GM06990 (cell line): Measurements from ENCODE around the gene NCR3LG1.

Experiments
- DNase-seq: peaks from one replicate; pipeline ENCODE4 v3.0.0-alpha.2; 2011; ENCODE audit not compliant: insufficient read length; ENCODE audit errors: extremely low read depth
- H3K27me3 ChIP-seq: replicated peaks from 2 replicates; pipeline ENCODE4 v1.6.0; 2011; ENCODE audit warnings: low read length; ENCODE audit not compliant: control insufficient read depth, insufficient read depth
- H3K36me3 ChIP-seq: 2 replicates; pipeline ENCODE4 v1.5.1; 2011; ENCODE audit warnings: low read length; ENCODE audit not compliant: control insufficient read depth, insufficient read depth
- H3K4me3 ChIP-seq: replicated peaks from 2 replicates; pipeline ENCODE4 v1.5.1; 2011; ENCODE audit warnings: low read depth, mild to moderate bottlenecking, control low read depth, low read length
- CTCF ChIP-seq: IDR thresholded peaks from 2 replicates; pipeline ENCODE4 v1.5.1; 2011; ENCODE audit warnings: low read length, control low read depth, mild to moderate bottlenecking, inconsistent platforms; ENCODE audit not compliant: insufficient read depth, poor library complexity, severe bottlenecking

NCR3LG1 gene

GRCh38 chr11:17410606-17411379 is 59.2 kb downstream of the NCR3LG1 start:
- H3K27me3 ChIP-seq: no peaks in the 10 kb centered on the region; the same call in 1 of the 2 replicates

GRCh38 chr11:17411418-17411817 is 59.8 kb downstream of the NCR3LG1 start:
- DNase-seq: no peak
- no peak overlapping the region for H3K4me3 ChIP-seq
- TF ChIP-seq CTCF: no peak
- H3K36me3 ChIP-seq: no peaks in the 10 kb centered on the region
- H3K27me3 ChIP-seq: no peaks in the 10 kb centered on the region; the same call in 1 of the 2 replicates

More at GRCh38 chr11:17410606-17411379, 59.2 kb downstream of the NCR3LG1 start:
- no peak for TF ChIP-seq CTCF
- Histone ChIP-seq H3K36me3 (no peaks in the 10 kb centered on the region), H3K4me3 (no peak overlapping the region)
- no peak for DNase-seq

GRCh38 chr11:17412488-17413180 is 61.0 kb downstream of the NCR3LG1 start:
- Histone ChIP-seq H3K27me3 (peaks cover 2% of the 10 kb centered on the region), H3K4me3 (no peak overlapping the region), H3K36me3 (no peaks in the 10 kb centered on the region)
- TF ChIP-seq CTCF: no peak
- no peak for DNase-seq

GRCh38 chr11:17413414-17414316 is 62.1 kb downstream of the NCR3LG1 start:
- no peaks in the 10 kb centered on the region for H3K36me3 ChIP-seq
- H3K4me3 ChIP-seq: no peak overlapping the region
- no peak for TF ChIP-seq CTCF
- no peak for DNase-seq
- peaks cover 2% of the 10 kb centered on the region for H3K27me3 ChIP-seq

- H3K36me3 ChIP-seq: no peaks in the 10 kb centered on the region
- peaks cover 2% of the 10 kb centered on the region for H3K27me3 ChIP-seq
- DNase-seq: no peak
- H3K4me3 ChIP-seq: no peak overlapping the region
- TF ChIP-seq CTCF: no peak
Observed at GRCh38 chr11:17414317-17414737, 62.7 kb downstream of the NCR3LG1 start.
